Testis (tissue), 3 donors: Measurements from ENCODE around the gene INPP5K. TPM values are rescaled to one million over a fixed set of nuclear protein-coding genes. Genes with fewer than 3 reads are reported as not detected.
A peak's percentile ranks its signal among the peaks of the same experiment; 100 is the strongest.

Experiments
- DNase-seq: peaks from one replicate; pipeline ENCODE4 v3.0.0-alpha.2; 2019
- H3K27ac ChIP-seq, 2 donors: fragments of 200-600 bp; sonication (generic); one replicate each; pipeline ENCODE4 v1.5.1; 2019
- H3K27me3 ChIP-seq: fragments of 200-600 bp; sonication (generic); one replicate; pipeline ENCODE4 v1.5.1; 2019
- H3K36me3 ChIP-seq: fragments of 200-600 bp; sonication (generic); one replicate; pipeline ENCODE4 v1.5.1; 2017; ENCODE audit warnings: low read depth; ENCODE audit errors: missing control alignments
- H3K4me1 ChIP-seq: fragments of 200-600 bp; sonication (generic); one replicate; pipeline ENCODE4 v1.5.1; 2019
- H3K4me3 ChIP-seq, 2 donors: fragments of 200-600 bp; sonication (generic); one replicate each; pipeline ENCODE4 v1.5.1; 2017 to 2019
- H3K9me3 ChIP-seq: fragments of 200-600 bp; sonication (generic); one replicate; pipeline ENCODE4 v1.5.1; 2017
- POLR2A ChIP-seq: fragments of 450-650 bp; IDR thresholded peaks from one replicate; pipeline ENCODE4 v1.6.1; 2017; ENCODE audit warnings: antibody characterized with exemption, mild to moderate bottlenecking, moderate library complexity
- WGBS, 2 donors: methylation state at CpG; one replicate each; pipeline ENCODE4 v1.1.5; 2018; 5-methylcytosine and 5-hydroxymethylcytosine counted together
- intact Hi-C: fragments of 100-400 bp; cut with DNase I; formaldehyde crosslinking; loops from one replicate; pipeline ENCODE4 v1.15.1; 2023; ENCODE audit warnings: low total_unique reads
- polyA plus RNA-seq: library from polyadenylated mRNA; stranded (reverse); fragments of 350-450 nt; fragmentation: Illumina TruSeq; extraction: RNeasy Lipid Tissue Mini Kit (QIAGEN cat#74804); gene quantifications from one replicate; pipeline ENCODE4 v1.2.3, GENCODE V29; 2014; ENCODE audit warnings: low read depth, low replicate concordance; ENCODE audit not compliant: insufficient read depth
- total RNA-seq, 2 donors: library from RNA; depleted of rRNA; stranded (reverse); fragments of >200 nt; gene quantifications; one replicate each; pipeline ENCODE4 v1.2.3, GENCODE V29; 2016
- TF ChIP-seq, protein P1 (sequence below), 3 experiments: fragments of 450-650 bp in 2 of 3; fragments of 200-600 bp in 1 of 3; sonication (generic) in 1 of 3; IDR thresholded peaks; one replicate each; pipeline ENCODE4 v1.5.1; 2016 to 2019; ENCODE audit warnings: antibody characterized with exemption in 3 of 3, mild to moderate bottlenecking in 2 of 3, moderate library complexity in 1 of 3

Gene INPP5K
- total and polyA plus RNA-seq, 3 donors from 2014 or later, result 81.2 to 87.8 (median 83.4) TPM

DNA sequence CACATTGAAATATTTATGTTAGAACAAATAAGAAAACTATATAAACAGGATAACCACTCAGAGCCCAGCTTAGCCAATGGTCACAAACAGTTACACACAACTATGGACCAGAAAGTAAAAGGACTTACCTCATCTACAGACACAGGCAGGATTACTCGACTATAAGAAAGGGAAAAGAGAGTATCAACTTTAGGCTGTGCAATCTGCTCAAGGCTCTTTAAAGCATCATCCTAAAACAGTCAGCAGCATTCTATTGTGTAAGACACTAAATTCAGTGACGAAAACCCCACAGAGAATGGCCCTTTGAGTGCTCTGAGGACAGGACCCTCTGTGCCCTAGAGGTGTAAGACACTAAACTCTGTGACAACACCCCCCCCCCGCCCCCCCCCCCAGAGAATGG is 42.0 kb upstream of the INPP5K start:
- Histone ChIP-seq H3K36me3 (no peaks in the 10 kb centered on the region), H3K27ac (no peak overlapping the region), H3K4me1 (peaks cover 19% of the 10 kb centered on the region), H3K9me3 (no peaks in the 10 kb centered on the region), H3K4me3 (no peak overlapping the region), H3K27me3 (no peaks in the 10 kb centered on the region)
- DNase-seq, result no peak
- 68 to 79% methylated on average over 2 to 3 of the region's 3 CpGs for WGBS, 2 donors
- intact Hi-C loops, result no loop called here
- TF ChIP-seq, protein P1, sequence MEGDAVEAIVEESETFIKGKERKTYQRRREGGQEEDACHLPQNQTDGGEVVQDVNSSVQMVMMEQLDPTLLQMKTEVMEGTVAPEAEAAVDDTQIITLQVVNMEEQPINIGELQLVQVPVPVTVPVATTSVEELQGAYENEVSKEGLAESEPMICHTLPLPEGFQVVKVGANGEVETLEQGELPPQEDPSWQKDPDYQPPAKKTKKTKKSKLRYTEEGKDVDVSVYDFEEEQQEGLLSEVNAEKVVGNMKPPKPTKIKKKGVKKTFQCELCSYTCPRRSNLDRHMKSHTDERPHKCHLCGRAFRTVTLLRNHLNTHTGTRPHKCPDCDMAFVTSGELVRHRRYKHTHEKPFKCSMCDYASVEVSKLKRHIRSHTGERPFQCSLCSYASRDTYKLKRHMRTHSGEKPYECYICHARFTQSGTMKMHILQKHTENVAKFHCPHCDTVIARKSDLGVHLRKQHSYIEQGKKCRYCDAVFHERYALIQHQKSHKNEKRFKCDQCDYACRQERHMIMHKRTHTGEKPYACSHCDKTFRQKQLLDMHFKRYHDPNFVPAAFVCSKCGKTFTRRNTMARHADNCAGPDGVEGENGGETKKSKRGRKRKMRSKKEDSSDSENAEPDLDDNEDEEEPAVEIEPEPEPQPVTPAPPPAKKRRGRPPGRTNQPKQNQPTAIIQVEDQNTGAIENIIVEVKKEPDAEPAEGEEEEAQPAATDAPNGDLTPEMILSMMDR (IDR thresholded peaks at IDR 0.05), result no peak
- no peak for TF ChIP-seq POLR2A

DNA sequence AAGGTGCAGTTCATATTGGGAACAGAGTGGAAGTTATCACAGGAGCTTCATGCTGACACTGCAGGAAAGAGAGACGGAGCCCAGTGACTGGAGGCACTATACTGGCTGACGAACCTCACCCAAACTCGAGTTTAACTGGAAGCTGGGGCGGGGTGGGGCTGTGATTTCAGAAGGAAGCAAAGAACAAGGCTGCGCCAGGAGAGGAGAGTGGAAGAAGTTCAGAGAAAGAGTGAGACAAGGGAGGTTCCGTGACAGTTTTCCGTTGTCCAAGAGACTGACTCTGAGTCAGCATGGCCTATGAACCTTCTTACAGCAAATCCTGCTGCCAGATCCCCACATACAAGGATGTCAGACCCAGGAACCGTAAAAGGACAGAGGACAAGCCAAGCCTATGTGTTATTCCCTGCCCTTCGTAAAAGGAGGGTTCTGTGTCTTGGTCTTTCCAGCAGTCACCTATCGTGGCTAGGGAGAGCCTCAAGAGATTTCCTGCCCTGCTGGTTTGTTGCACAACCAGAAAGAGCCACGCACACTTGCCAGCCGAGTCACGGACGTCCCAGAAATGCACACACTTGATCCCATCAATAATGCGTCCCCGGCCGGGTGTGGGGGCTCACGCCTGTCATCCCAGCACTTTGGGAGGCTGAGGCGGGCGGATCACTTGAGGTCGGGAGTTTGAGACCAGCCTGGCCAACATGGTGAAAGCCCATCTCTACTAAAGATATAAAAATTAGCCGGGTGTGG is 41.1 kb upstream of the INPP5K start:
- intact Hi-C loops, result no loop called here
- no peak for TF ChIP-seq POLR2A
- TF ChIP-seq, protein P1 (IDR thresholded peaks at IDR 0.05), result no peak
- Histone ChIP-seq H3K27ac (no peak overlapping the region), H3K4me1 (peaks cover 19% of the 10 kb centered on the region), H3K9me3 (no peaks in the 10 kb centered on the region), H3K36me3 (no peaks in the 10 kb centered on the region), H3K27me3 (no peaks in the 10 kb centered on the region), H3K4me3 (no peak overlapping the region)
- DNase-seq, result no peak
- 87 to 88% methylated on average over 22 of the region's 22 CpGs for WGBS, 2 donors

DNA sequence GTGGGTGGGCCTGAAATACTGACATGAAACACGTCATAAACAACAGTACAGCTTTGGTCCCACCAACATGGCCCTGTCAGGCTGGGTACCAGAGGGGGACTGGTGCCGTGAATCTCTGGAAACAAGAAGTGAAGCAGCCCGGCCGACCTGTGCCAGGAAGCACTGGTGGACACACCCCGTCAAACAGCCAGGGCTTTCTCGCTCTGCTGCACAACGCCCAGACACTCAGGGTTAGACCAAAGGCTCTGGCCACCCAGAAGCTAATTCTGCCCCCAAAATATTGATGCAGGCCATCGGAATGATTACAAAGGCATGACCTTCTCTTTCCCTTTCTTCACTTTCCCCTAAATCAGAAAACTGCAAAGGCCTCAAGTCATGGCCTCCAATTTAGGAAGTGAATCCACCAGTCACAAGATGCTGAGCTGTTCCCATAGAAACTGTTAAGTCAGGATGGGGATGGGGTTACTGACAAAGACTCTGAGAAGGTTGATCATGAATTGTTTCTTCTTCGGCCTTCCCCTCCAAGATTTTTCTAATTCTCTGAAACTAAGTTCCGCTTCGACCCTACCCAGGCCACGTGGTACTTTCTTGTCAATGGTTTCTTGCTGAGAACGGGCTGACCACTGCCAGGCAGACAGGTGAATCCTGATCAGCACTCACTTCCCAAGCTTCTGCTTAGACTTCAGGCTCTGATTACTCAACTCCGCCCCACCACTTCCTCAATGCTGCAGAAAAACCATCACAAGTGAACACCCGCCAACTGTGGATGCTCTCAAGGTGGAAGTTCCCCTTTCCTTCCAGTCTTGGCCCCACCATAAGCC is 39.4 kb upstream of the INPP5K start:
- H3K4me3 ChIP-seq, result no peak overlapping the region
- H3K27ac ChIP-seq, result no peak overlapping the region
- no peaks in the 10 kb centered on the region for H3K27me3 ChIP-seq
- 84 to 85% methylated on average over 15 of the region's 15 CpGs for WGBS, 2 donors
- H3K9me3 ChIP-seq, result no peaks in the 10 kb centered on the region
- no peaks in the 10 kb centered on the region for H3K36me3 ChIP-seq
- TF ChIP-seq, protein P1 (IDR thresholded peaks at IDR 0.05), result no peak
- TF ChIP-seq POLR2A, result no peak
- H3K4me1 ChIP-seq, result peaks cover 10% of the 10 kb centered on the region
- peak; percentile 37 for DNase-seq
- intact Hi-C loops, result no loop called here

DNA sequence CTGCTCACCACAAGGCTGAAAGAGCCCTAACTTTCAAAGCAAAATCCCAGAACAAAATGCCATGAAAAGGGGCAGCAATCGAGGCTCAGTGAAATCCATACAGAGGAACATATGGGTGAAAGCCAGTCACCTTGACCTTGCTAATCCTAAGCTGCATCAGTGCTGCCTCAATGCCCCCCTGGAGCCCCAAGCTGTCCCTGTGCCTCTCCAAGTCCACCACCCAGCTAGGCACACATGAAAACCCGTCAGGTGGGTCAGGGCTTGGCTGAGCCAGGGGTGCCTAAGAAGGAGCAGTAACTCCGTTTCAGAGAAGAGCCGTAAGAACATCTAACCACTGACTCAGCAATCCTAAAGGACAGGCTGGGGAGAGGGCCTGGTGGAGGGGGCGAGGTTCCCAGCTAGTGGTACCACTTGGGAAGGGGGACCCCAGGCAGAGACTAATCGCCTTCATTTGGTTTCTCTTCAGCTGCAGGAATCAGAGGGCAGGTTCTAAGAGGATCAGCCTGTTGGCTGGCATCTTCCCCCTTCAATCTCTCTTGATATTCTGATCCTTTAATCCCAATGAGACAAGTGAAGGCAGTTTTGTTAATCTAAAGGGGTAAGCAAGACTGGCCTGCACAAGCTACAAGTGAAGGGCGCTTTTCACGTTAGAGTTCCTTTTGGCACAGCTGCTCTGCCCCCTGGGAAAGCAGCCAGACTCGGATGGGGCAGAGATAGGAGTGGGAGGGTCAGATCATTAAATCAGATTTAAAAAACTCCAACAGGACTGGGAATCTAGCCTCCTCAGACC is 38.5 kb upstream of the INPP5K start:
- intact Hi-C loops, result no loop called here
- Histone ChIP-seq H3K4me3 (no peak overlapping the region), H3K27ac (no peak overlapping the region), H3K4me1 (peaks cover 1% of the 10 kb centered on the region), H3K27me3 (no peaks in the 10 kb centered on the region), H3K36me3 (no peaks in the 10 kb centered on the region), H3K9me3 (no peaks in the 10 kb centered on the region)
- TF ChIP-seq, protein P1 (IDR thresholded peaks at IDR 0.05), result no peak
- TF ChIP-seq POLR2A, result no peak
- no peak for DNase-seq
- WGBS, 2 donors, result 78 to 86% methylated on average over 9 of the region's 9 CpGs
